ENCODE data around the gene POLR2H.

Gene POLR2H

DNA sequence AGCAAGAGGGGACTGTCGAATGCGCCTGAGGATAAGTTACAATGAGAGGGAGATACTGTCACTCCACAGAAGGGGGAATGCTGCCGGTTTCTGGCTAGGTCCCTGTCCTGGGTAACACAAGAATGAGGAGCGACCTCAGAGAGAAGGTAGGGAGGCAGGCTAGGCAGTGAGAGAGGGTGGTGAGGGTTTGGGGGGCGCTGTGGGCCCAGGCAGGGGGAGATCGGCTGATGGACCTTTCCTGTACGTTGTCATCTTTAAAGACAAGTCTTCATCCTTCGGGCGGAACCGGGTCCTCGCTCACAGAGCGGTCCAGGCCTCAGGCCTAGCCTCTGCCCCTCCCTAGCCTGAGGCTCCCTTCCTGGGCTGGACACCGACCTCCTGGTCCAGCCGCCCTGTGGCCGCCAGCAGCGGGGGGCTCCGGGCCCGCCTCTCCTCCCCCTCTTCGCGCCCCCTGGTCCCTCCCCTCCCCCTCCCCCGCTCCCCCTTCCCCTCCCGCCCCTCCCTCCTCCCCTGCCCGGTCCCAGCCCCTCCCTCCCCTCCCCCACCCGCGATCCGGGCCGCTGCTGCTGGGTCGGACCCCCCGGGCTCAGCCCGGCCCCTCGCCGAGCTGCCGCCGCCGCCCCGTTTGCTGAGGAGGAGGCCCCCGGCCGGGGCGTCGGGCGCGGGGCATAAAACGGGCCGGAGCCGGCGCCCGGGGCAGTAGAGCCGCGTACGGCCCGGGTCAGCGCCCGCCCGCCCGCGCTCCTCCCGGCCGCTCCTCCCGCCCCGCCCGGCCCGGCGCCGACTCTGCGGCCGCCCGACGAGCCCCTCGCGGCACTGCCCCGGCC, 18.1 kb downstream of the POLR2H start, which contains the start of gene CHRD:
Gene CHRD, plus strand, starts transcription at position 697 of the 827 bp plus-strand sequence. CDS start 265 bp downstream, outside the sequence.
- no peak for TF ChIP-seq ZNF274 (IDR thresholded peaks at IDR 0.05; ENCODE audit: low read depth, low read length)
- no peak within 1 kb of the TSS for H3K4me3 ChIP-seq (ENCODE audit: low read length)

DNA sequence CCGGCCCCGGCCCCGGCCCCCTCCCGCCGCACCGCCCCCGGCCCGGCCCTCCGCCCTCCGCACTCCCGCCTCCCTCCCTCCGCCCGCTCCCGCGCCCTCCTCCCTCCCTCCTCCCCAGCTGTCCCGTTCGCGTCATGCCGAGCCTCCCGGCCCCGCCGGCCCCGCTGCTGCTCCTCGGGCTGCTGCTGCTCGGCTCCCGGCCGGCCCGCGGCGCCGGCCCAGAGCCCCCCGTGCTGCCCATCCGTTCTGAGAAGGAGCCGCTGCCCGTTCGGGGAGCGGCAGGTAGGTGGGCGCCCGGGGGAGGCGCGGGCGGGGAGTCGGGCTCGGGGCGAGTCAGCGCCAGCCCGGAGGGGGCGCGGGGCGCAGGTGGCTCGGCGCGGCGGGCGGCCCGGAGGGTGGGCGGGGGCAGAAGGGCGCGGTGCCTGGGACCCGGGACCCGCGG, 18.7 kb downstream of the POLR2H start:
- H3K4me3 ChIP-seq (ENCODE audit: low read length) = no peak overlapping the region
- TF ChIP-seq ZNF274 (IDR thresholded peaks at IDR 0.05; ENCODE audit: low read depth, low read length) = no peak

DNA sequence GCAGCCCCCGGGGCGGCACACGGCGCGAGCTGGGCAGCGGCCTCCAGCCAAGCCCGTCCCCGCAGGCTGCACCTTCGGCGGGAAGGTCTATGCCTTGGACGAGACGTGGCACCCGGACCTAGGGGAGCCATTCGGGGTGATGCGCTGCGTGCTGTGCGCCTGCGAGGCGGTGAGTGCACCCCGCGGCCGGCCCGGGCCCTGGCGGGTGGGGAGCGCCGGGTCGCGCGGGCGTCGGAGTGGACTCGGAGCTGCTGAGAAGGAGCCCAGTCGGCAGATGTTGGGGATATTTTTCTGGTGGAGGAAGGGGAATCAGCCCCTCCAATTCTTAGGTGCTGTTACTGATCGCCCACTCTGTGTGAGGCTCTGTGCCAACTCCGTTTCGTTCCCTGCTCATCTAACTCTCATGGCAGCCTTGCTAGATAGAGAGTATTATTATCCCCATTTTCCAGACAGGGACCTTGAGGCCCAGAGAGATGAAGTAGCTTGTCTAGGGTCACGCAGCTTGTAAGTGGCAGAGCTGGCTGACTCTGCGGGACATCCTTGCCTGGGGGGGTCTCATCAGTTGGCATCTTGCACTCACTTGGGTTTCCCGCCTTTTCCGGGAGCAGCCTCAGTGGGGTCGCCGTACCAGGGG, 19.2 kb downstream of the POLR2H start:
- TF ChIP-seq ZNF274 (IDR thresholded peaks at IDR 0.05; ENCODE audit: low read depth, low read length) = no peak
- no peak overlapping the region for H3K4me3 ChIP-seq (ENCODE audit: low read length)

DNA sequence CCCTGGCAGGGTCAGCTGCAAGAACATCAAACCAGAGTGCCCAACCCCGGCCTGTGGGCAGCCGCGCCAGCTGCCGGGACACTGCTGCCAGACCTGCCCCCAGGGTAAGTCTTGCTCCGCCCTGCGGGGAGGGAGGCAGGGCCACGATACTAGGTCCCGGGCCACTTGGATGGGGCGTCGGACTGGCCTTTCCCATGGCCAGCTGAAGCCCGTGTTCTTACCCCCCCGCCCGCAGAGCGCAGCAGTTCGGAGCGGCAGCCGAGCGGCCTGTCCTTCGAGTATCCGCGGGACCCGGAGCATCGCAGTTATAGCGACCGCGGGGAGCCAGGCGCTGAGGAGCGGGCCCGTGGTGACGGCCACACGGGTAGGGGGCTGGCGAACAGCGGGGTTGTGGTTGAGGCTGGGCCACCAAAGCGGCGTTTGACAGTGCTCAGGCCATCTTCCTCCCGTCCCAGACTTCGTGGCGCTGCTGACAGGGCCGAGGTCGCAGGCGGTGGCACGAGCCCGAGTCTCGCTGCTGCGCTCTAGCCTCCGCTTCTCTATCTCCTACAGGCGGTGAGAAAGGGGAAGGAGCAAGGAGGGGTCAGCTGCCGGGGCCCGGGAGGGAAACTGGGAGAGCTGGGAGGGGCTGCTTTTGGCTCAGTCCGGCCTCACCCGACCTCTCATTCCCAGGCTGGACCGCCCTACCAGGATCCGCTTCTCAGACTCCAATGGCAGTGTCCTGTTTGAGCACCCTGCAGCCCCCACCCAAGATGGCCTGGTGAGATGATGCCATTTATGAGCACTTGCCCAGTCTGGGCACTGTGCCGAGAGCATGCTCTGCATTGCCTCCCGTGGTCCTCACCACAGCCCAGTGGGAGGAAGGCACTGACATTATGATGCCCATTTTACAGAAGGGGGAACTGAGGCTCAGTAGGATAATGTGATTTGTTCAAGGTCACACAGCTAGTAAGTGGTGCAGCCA, 20.0 kb downstream of the POLR2H start:
- no peak overlapping the region for H3K4me3 ChIP-seq (ENCODE audit: low read length)
- no peak for TF ChIP-seq ZNF274 (IDR thresholded peaks at IDR 0.05; ENCODE audit: low read depth, low read length)

- H3K4me3 ChIP-seq (ENCODE audit: low read length) = no peak overlapping the region
- no peak for TF ChIP-seq ZNF274 (IDR thresholded peaks at IDR 0.05; ENCODE audit: low read depth, low read length)
These were observed 21.0 kb downstream of the POLR2H start for GRCh38 chr3:184382326-184383032.

DNA sequence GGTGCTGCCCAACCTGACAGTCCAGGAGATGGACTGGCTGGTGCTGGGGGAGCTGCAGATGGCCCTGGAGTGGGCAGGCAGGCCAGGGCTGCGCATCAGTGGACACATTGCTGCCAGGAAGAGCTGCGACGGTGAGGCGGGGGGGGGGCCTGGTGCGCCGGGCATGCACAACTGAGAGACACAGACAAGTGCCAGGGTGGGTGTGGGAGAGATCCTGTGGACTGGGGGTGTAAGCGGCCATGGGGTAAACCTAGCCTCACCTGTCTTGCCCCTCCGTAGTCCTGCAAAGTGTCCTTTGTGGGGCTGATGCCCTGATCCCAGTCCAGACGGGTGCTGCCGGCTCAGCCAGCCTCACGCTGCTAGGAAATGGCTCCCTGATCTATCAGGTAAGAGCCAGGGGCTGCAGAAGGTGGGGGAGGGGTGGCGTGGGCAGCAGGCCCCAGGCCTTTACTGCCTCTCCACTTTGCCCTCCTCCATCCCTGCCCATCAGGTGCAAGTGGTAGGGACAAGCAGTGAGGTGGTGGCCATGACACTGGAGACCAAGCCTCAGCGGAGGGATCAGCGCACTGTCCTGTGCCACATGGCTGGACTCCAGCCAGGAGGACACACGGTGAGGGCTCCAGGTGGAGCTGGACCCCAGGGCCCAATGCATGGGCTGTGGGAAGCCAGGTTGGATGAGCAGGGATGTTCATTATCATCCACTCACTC, 21.7 kb downstream of the POLR2H start:
- H3K4me3 ChIP-seq (ENCODE audit: low read length) = no peak overlapping the region
- TF ChIP-seq ZNF274 (IDR thresholded peaks at IDR 0.05; ENCODE audit: low read depth, low read length) = no peak

DNA sequence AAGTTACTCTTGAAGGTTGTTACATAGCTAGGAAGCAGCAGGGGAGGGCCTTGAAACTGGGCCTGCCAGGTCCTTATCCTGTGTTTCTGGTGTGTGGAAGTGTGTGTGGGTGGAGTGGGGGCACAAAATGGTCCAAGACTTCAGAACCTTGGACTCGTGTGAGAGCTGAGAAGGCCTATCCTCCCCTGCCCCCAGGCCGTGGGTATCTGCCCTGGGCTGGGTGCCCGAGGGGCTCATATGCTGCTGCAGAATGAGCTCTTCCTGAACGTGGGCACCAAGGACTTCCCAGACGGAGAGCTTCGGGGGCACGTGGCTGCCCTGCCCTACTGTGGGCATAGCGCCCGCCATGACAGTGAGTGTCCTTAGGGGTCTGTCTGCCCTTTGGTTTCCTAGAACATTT, 22.8 kb downstream of the POLR2H start:
- TF ChIP-seq ZNF274 (IDR thresholded peaks at IDR 0.05; ENCODE audit: low read depth, low read length) = no peak
- H3K4me3 ChIP-seq (ENCODE audit: low read length) = no peak overlapping the region

DNA sequence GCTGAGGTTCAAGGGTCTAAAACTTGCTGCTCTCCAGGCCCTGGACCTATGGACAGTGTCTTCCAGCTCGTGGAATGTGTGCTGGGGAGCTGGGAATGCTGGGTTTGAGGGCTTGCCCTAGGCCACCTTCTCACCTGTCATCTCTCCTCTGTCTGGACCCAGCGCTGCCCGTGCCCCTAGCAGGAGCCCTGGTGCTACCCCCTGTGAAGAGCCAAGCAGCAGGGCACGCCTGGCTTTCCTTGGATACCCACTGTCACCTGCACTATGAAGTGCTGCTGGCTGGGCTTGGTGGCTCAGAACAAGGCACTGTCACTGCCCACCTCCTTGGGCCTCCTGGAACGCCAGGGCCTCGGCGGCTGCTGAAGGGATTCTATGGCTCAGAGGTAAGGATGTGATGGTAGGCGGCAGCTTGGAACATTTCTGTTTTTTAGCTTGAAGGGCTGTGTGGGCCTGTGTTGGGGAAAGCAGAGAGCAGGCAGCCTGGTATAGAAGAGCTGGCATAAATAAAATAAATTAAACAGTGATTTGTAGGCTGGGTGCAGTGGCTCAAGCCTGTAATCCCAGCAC, 23.4 kb downstream of the POLR2H start:
- H3K4me3 ChIP-seq (ENCODE audit: low read length) = no peak overlapping the region
- TF ChIP-seq ZNF274 (IDR thresholded peaks at IDR 0.05; ENCODE audit: low read depth, low read length) = no peak

DNA sequence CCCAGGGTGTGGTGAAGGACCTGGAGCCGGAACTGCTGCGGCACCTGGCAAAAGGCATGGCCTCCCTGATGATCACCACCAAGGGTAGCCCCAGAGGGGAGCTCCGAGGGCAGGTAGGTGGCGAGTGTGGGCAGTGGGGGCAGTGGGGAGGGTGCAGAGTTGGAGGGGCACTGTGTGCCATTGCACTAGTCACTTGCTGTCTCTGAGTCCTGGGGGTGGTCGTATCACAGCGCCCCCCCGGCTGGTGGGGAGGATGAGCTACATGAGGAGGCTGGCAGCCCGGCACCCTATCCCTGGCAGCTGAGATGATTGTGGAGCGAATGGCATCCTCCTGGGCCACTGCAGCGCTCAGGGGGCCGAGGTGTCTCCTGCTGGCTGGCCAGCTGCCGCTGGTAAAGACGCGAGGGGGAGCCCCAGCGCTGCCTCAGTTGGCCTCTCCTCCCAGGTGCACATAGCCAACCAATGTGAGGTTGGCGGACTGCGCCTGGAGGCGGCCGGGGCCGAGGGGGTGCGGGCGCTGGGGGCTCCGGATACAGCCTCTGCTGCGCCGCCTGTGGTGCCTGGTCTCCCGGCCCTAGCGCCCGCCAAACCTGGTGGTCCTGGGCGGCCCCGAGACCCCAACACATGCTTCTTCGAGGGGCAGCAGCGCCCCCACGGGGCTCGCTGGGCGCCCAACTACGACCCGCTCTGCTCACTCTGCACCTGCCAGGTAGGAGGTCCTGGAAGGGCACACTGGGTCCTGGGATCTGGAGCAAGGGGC, 24.7 kb downstream of the POLR2H start:
- TF ChIP-seq ZNF274 (IDR thresholded peaks at IDR 0.05; ENCODE audit: low read depth, low read length) = no peak
- H3K4me3 ChIP-seq (ENCODE audit: low read length) = no peak overlapping the region

DNA sequence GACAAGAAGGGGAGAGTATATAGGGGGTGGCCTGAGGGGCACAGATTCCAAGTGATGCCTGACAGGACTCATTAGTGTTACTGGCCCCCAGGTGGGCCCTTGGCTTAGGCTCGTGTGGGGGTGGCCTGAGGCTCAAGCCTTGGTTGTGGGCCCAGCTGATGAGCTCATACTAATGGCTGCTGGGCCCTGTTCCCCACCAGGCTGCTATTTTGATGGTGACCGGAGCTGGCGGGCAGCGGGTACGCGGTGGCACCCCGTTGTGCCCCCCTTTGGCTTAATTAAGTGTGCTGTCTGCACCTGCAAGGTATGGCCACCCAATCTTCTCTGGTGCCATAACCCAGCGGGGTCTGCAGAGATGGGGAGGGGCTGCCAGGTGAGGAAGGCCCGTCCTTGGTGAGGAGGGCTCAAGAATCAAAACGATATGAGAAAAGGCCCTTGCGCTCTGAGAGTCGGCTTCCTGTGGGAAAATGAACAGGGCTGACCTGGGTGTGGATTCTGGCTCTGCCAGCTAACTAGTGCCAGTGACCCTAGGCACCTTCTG, 25.7 kb downstream of the POLR2H start:
- H3K4me3 ChIP-seq (ENCODE audit: low read length) = no peak overlapping the region
- TF ChIP-seq ZNF274 (IDR thresholded peaks at IDR 0.05; ENCODE audit: low read depth, low read length) = no peak

DNA sequence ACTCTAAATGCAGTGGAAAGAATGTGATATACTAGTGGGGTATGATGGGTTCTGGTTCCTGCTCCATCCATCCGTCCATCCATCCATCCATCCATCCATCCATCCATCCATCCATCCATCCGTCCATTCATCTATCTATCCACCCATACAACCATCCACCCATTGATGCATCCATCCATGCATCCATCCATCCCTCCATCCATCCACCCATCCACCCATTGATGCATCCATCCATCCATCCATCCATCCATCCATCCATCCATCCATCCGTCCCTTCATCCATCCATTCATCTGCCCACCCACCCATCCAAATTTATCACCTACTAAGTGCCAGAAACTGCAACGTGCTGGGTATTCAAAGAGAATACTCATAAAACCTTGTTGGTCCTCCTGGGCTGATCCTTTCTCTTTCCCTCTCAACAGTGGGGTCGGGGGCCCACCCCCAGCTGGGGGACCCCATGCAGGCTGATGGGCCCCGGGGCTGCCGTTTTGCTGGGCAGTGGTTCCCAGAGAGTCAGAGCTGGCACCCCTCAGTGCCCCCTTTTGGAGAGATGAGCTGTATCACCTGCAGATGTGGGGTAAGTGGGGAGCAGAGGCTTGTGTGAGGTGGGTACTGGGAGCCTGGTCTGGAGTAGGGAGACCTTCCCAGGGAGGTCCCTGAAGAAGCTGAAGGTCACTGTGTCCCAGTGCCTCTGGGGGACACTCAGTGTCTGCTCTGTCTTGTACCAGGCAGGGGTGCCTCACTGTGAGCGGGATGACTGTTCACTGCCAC, 26.8 kb downstream of the POLR2H start:
- H3K4me3 ChIP-seq (ENCODE audit: low read length) = no peak overlapping the region
- TF ChIP-seq ZNF274 (IDR thresholded peaks at IDR 0.05; ENCODE audit: low read depth, low read length) = no peak

Measured in GM08714 (cell line).